ENCODE data around the gene LHX3. TPM values are rescaled to one million over a fixed set of nuclear protein-coding genes. Genes with fewer than 3 reads are reported as not detected.

Gene LHX3
- not detected for total RNA-seq

- H3K27me3 ChIP-seq (ENCODE audit: insufficient read depth, low read length) = peaks cover 31% of the 10 kb centered on the region
- no peaks in the 10 kb centered on the region for H3K4me1 ChIP-seq (ENCODE audit: insufficient read depth, low read length)
- H3K9me3 ChIP-seq (ENCODE audit: low read depth, low read length) = no peaks in the 10 kb centered on the region
- no peak within 1 kb of the TSS for H3K4me3 ChIP-seq (ENCODE audit: low read length)
Measured at GRCh38 chr9:136204838-136205706, at the start of gene LHX3. TSS of gene LHX3 (minus strand) at chr9:136205128. CDS start at chr9:136205012, 116 bp downstream.

- H3K9me3 ChIP-seq (ENCODE audit: low read depth, low read length) = no peaks in the 10 kb centered on the region
- no peak overlapping the region for H3K4me3 ChIP-seq (ENCODE audit: low read length)
- H3K4me1 ChIP-seq (ENCODE audit: insufficient read depth, low read length) = no peaks in the 10 kb centered on the region
- H3K27me3 ChIP-seq (ENCODE audit: insufficient read depth, low read length) = no peaks in the 10 kb centered on the region
Measured at GRCh38 chr9:136253246-136254130, 48.6 kb upstream of the LHX3 start.

GRCh38 chr9:136252846-136253245 lies 47.9 kb upstream of the LHX3 start:
- H3K9me3 ChIP-seq (ENCODE audit: low read depth, low read length) = no peaks in the 10 kb centered on the region
- H3K4me1 ChIP-seq (ENCODE audit: insufficient read depth, low read length) = no peaks in the 10 kb centered on the region
- H3K27me3 ChIP-seq (ENCODE audit: insufficient read depth, low read length) = no peaks in the 10 kb centered on the region
- no peak overlapping the region for H3K4me3 ChIP-seq (ENCODE audit: low read length)

- Histone ChIP-seq H3K27me3 (ENCODE audit: insufficient read depth, low read length) (no peaks in the 10 kb centered on the region), H3K4me3 (ENCODE audit: low read length) (no peak overlapping the region), H3K4me1 (ENCODE audit: insufficient read depth, low read length) (no peaks in the 10 kb centered on the region), H3K9me3 (ENCODE audit: low read depth, low read length) (no peaks in the 10 kb centered on the region)
Measured at GRCh38 chr9:136252281-136252680, 47.4 kb upstream of the LHX3 start.

- Histone ChIP-seq H3K9me3 (ENCODE audit: low read depth, low read length) (no peaks in the 10 kb centered on the region), H3K27me3 (ENCODE audit: insufficient read depth, low read length) (no peaks in the 10 kb centered on the region), H3K4me1 (ENCODE audit: insufficient read depth, low read length) (no peaks in the 10 kb centered on the region), H3K4me3 (ENCODE audit: low read length) (no peak overlapping the region)
Measured at GRCh38 chr9:136251264-136252115, 46.6 kb upstream of the LHX3 start.

GRCh38 chr9:136250676-136251075 lies 45.7 kb upstream of the LHX3 start:
- Histone ChIP-seq H3K4me1 (ENCODE audit: insufficient read depth, low read length) (peaks cover 4% of the 10 kb centered on the region), H3K27me3 (ENCODE audit: insufficient read depth, low read length) (no peaks in the 10 kb centered on the region), H3K9me3 (ENCODE audit: low read depth, low read length) (no peaks in the 10 kb centered on the region), H3K4me3 (ENCODE audit: low read length) (no peak overlapping the region)

GRCh38 chr9:136249877-136250559 lies 45.1 kb upstream of the LHX3 start:
- Histone ChIP-seq H3K4me1 (ENCODE audit: insufficient read depth, low read length) (peaks cover 7% of the 10 kb centered on the region), H3K4me3 (ENCODE audit: low read length) (no peak overlapping the region), H3K9me3 (ENCODE audit: low read depth, low read length) (no peaks in the 10 kb centered on the region), H3K27me3 (ENCODE audit: insufficient read depth, low read length) (no peaks in the 10 kb centered on the region)

GRCh38 chr9:136248951-136249876 lies 44.3 kb upstream of the LHX3 start:
- Histone ChIP-seq H3K4me1 (ENCODE audit: insufficient read depth, low read length) (peaks cover 15% of the 10 kb centered on the region), H3K9me3 (ENCODE audit: low read depth, low read length) (no peaks in the 10 kb centered on the region), H3K4me3 (ENCODE audit: low read length) (no peak overlapping the region), H3K27me3 (ENCODE audit: insufficient read depth, low read length) (no peaks in the 10 kb centered on the region)

- Histone ChIP-seq H3K4me1 (ENCODE audit: insufficient read depth, low read length) (peaks cover 26% of the 10 kb centered on the region), H3K4me3 (ENCODE audit: low read length) (no peak overlapping the region), H3K27me3 (ENCODE audit: insufficient read depth, low read length) (no peaks in the 10 kb centered on the region), H3K9me3 (ENCODE audit: low read depth, low read length) (no peaks in the 10 kb centered on the region)
Measured at GRCh38 chr9:136247947-136248637, 43.2 kb upstream of the LHX3 start.

GRCh38 chr9:136247551-136247916 lies 42.6 kb upstream of the LHX3 start:
- Histone ChIP-seq H3K4me3 (ENCODE audit: low read length) (no peak overlapping the region), H3K4me1 (ENCODE audit: insufficient read depth, low read length) (peaks cover 32% of the 10 kb centered on the region), H3K9me3 (ENCODE audit: low read depth, low read length) (no peaks in the 10 kb centered on the region), H3K27me3 (ENCODE audit: insufficient read depth, low read length) (no peaks in the 10 kb centered on the region)

- no peaks in the 10 kb centered on the region for H3K27me3 ChIP-seq (ENCODE audit: insufficient read depth, low read length)
- H3K4me3 ChIP-seq (ENCODE audit: low read length) = no peak overlapping the region
- H3K9me3 ChIP-seq (ENCODE audit: low read depth, low read length) = no peaks in the 10 kb centered on the region
- H3K4me1 ChIP-seq (ENCODE audit: insufficient read depth, low read length) = peaks cover 37% of the 10 kb centered on the region
Measured at GRCh38 chr9:136246849-136247550, 42.1 kb upstream of the LHX3 start.

- Histone ChIP-seq H3K27me3 (ENCODE audit: insufficient read depth, low read length) (no peaks in the 10 kb centered on the region), H3K9me3 (ENCODE audit: low read depth, low read length) (no peaks in the 10 kb centered on the region), H3K4me3 (ENCODE audit: low read length) (peak within 1 kb of the TSS; percentile 63), H3K4me1 (ENCODE audit: insufficient read depth, low read length) (peaks cover 52% of the 10 kb centered on the region)
Measured at GRCh38 chr9:136245219-136246150, 40.6 kb upstream of the LHX3 start, which contains the start of gene QSOX2. TSS of gene QSOX2 (minus strand) at chr9:136245812. CDS start at chr9:136245803, 9 bp downstream.
